GM12878 (cell line): ENCODE data around the gene PTPRD. TPM values are rescaled to one million over a fixed set of nuclear protein-coding genes. Genes with fewer than 3 reads are reported as not detected.

Experiments used
- ATAC-seq: fragments of 200-7000 bp; cut with Tn5 transposase; 3 replicates; pipeline ENCODE4 v1.9.1; 2020; ENCODE audit warnings: mild to moderate bottlenecking, moderate library complexity
- BruUV-seq: library from RNA; stranded (reverse); fragments of 400-500 nt; replicated peaks from 2 replicates; lab custom pipeline; 2021; lab: Mats Ljungman, UMichigan
- CTCF ChIA-PET: fragments of 300-600 bp; sonication (Branson Sonifier 250); formaldehyde crosslinking; extraction: SDS; loops from one replicate; lab custom pipeline; 2021; ENCODE audit warnings: inconsistent platforms; lab: Yijun Ruan, JAX
- POLR2A ChIA-PET: fragments of 350-600 bp; formaldehyde crosslinking; extraction: SDS; loops from one replicate; lab custom pipeline; 2021; ENCODE audit warnings: inconsistent platforms; lab: Charles Lee
- RAD21 ChIA-PET: fragments of 300-600 bp; sonication (Branson Sonifier 250); formaldehyde crosslinking; loops from one replicate; lab custom pipeline; 2023; ENCODE audit warnings: antibody characterized with exemption; ENCODE audit not compliant: unreplicated experiment; lab: Charles Lee
- SMC1A ChIA-PET: fragments of 300-600 bp; sonication (Branson Sonifier 250); formaldehyde crosslinking; loops from one replicate; lab custom pipeline; 2023; ENCODE audit not compliant: unreplicated experiment, uncharacterized antibody; lab: Charles Lee
- DNase-seq: peaks from one replicate; pipeline ENCODE4 v3.0.0-alpha.2; 2011; ENCODE audit warnings: low read depth, low spot score
- FAIRE-seq: peaks from 3 replicates; lab custom pipeline; 2011; peaks lifted over from hg19 to GRCh38; lab: Jason Lieb, UNC
- H2AFZ ChIP-seq: 2 replicates; pipeline ENCODE4 v1.6.0; 2011; ENCODE audit warnings: low read depth, low read length, control low read depth; ENCODE audit not compliant: control insufficient read depth
- H3K27ac ChIP-seq: 2 replicates; pipeline ENCODE4 v1.5.1; 2011; ENCODE audit warnings: control low read depth; ENCODE audit not compliant: control insufficient read depth, insufficient read depth
- H3K27me3 ChIP-seq, 2 experiments: replicated peaks in 1 of 2; 2 replicates each; pipeline versions ENCODE4 v1.6.0 to v1.6.1; 2011; ENCODE audit warnings: low read length in 1 of 2; ENCODE audit not compliant: control insufficient read depth in 2 of 2, insufficient read depth in 2 of 2
- H3K36me3 ChIP-seq, 2 experiments: 2 replicates each; pipeline ENCODE4 v1.5.1; 2011; ENCODE audit warnings: low read length in 1 of 2; ENCODE audit not compliant: control insufficient read depth in 2 of 2, insufficient read depth in 2 of 2
- H3K4me1 ChIP-seq: 2 replicates; pipeline ENCODE4 v1.6.1; 2011; ENCODE audit warnings: mild to moderate bottlenecking, low read length, moderate library complexity, mixed read lengths; ENCODE audit not compliant: control insufficient read depth, insufficient read depth
- H3K4me2 ChIP-seq: 2 replicates; pipeline ENCODE4 v1.6.0; 2011; ENCODE audit warnings: control low read depth; ENCODE audit not compliant: control insufficient read depth, insufficient read depth
- H3K4me3 ChIP-seq: fragments of 200-600 bp; sonication (generic); 2 replicates; pipeline ENCODE4 v1.5.1; 2016
- H3K79me2 ChIP-seq: 2 replicates; pipeline ENCODE4 v1.6.0; 2011; ENCODE audit warnings: low read length; ENCODE audit not compliant: control insufficient read depth, insufficient read depth
- H3K9ac ChIP-seq: 2 replicates; pipeline ENCODE4 v1.8.0; 2011; ENCODE audit warnings: low read length, control low read depth, mixed read lengths; ENCODE audit not compliant: control insufficient read depth, insufficient read depth
- H3K9me3 ChIP-seq: replicated peaks from 3 replicates; pipeline ENCODE4 v1.5.1; 2011; ENCODE audit warnings: mild to moderate bottlenecking, low read length; ENCODE audit not compliant: control insufficient read depth, insufficient read depth
- H4K20me1 ChIP-seq: 2 replicates; pipeline ENCODE4 v1.6.0; 2011; ENCODE audit not compliant: control insufficient read depth, insufficient read depth
- CHD2 ChIP-seq: IDR thresholded peaks from 2 replicates; pipeline ENCODE4 v1.6.1; 2011; ENCODE audit warnings: low read depth, low read length, improper control_type of control experiment, borderline replicate concordance
- EZH2 ChIP-seq: IDR thresholded peaks from 2 replicates; pipeline ENCODE4 v1.6.1; 2012; ENCODE audit warnings: low read depth, mild to moderate bottlenecking, control low read depth, inconsistent platforms, low read length, borderline replicate concordance; ENCODE audit not compliant: control insufficient read depth
- FOXM1 ChIP-seq: IDR thresholded peaks from 2 replicates; pipeline ENCODE4 v1.6.1; 2012; ENCODE audit warnings: low read depth, mild to moderate bottlenecking, inconsistent platforms, low read length, moderate library complexity
- KDM1A ChIP-seq: fragments of 200-600 bp; sonication (generic); IDR thresholded peaks from 2 replicates; pipeline ENCODE4 v1.6.1; 2016; ENCODE audit warnings: borderline replicate concordance
- NFYA ChIP-seq: IDR thresholded peaks from 2 replicates; pipeline ENCODE4 v1.6.1; 2011; ENCODE audit warnings: low read depth, mild to moderate bottlenecking, low read length, improper control_type of control experiment, borderline replicate concordance
- in situ Hi-C: fragments of 300-500 bp; cut with MboI; formaldehyde crosslinking; loops from 9 replicates; pipeline ENCODE4 v1.14.3; 2018; ENCODE audit warnings: mixed read lengths
- intact Hi-C: fragments of 100-400 bp; cut with micrococcal nuclease; formaldehyde crosslinking; loops from one replicate; pipeline ENCODE4 v1.14.2; 2022; ENCODE audit not compliant: unreplicated experiment
- polyA plus RNA-seq, 11 experiments: library from polyadenylated mRNA; depleted of rRNA in 4 of 11; unstranded in 6 of 11; stranded (reverse) in 5 of 11; fragments of >200 nt; fragmentation: Nextera tagmentation in 4 of 11; fragmentation: Illumina TruSeq in 1 of 11; extraction: Ambion mirVana in 4 of 11; extraction: Trizol in 1 of 11; gene quantifications; 1 replicate in 1 of 11; 2 replicates in 10 of 11; pipeline versions ENCODE4 v1.2.1 to v1.2.3, GENCODE V29; 2011 to 2016; ENCODE audit warnings: inconsistent platforms in 2 of 11, missing spikeins in 2 of 11, low read depth in 1 of 11
- total RNA-seq, 4 experiments: library from RNA; depleted of rRNA in 3 of 4; stranded (reverse); fragments of >200 nt in 3 of 4; fragmentation: Illumina TruSeq in 1 of 4; extraction: Trizol in 1 of 4; gene quantifications; 2 replicates each; pipeline versions ENCODE4 v1.2.1 to v1.2.3, GENCODE V29; 2013 to 2021
- TF ChIP-seq, protein P1 (sequence below): IDR thresholded peaks from 2 replicates; pipeline ENCODE4 v1.6.1; 2012; ENCODE audit warnings: low read depth, low read length, improper control_type of control experiment

PTPRD gene
- total and polyA plus RNA-seq, 10 of the 15 experiments (the other 5 are each of a cell fraction or from before 2014, with no cell fraction given), result under 0.01 to 0.05 (median 0.01) TPM; not detected in 7

DNA sequence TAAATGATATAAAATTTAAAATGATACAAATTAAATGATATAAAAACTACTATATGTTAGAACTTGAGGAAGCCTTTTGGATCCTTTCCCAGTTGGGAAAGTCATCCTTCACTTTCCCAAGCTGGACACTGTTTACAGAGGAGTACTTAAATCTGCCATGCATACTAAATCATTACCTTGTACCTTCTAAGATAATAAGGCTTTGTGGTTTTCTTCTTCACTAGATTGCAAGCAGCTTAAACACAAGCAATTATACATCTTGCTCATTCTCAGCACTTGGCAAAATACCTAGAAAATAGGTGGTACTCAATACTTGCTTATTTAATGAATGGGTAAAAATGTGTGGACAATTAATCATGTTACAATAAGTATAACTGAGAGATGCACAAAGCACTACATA is 666.8 kb downstream of the PTPRD start:
- SMC1A ChIA-PET, result interaction anchor here (0.7 to 1.1 kb wide), 2 partner anchors 23 to 338 kb away, joined by 3 to 4 read pairs; no protein-coding TSS in a partner anchor
- no peaks in the 10 kb centered on the region for H4K20me1 ChIP-seq
- H2AFZ ChIP-seq, result no peak overlapping the region
- H3K27me3 ChIP-seq, result no peaks in the 10 kb centered on the region
- RAD21 ChIA-PET, result no interaction called here
- FAIRE-seq (no peak), ATAC-seq (no peak), DNase-seq (no peak)
- H3K27ac ChIP-seq, result no peak overlapping the region
- intact Hi-C loops, result no loop called here
- H3K36me3 ChIP-seq, result no peaks in the 10 kb centered on the region
- no TSS peak for BruUV-seq
- in situ Hi-C loops, result loop anchor here (10.0 kb wide), 1 partner anchor 341 kb away; no protein-coding TSS in a partner anchor
- TF ChIP-seq, protein P1, sequence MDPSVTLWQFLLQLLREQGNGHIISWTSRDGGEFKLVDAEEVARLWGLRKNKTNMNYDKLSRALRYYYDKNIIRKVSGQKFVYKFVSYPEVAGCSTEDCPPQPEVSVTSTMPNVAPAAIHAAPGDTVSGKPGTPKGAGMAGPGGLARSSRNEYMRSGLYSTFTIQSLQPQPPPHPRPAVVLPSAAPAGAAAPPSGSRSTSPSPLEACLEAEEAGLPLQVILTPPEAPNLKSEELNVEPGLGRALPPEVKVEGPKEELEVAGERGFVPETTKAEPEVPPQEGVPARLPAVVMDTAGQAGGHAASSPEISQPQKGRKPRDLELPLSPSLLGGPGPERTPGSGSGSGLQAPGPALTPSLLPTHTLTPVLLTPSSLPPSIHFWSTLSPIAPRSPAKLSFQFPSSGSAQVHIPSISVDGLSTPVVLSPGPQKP, result no peak
- TF ChIP-seq NFYA (no peak), CHD2 (no peak), EZH2 (no peak), KDM1A (no peak), FOXM1 (no peak)
- POLR2A ChIA-PET, result no interaction called here
- H3K9ac ChIP-seq, result no peak overlapping the region
- H3K79me2 ChIP-seq, result no peaks in the 10 kb centered on the region
- no peak overlapping the region for H3K4me2 ChIP-seq
- H3K4me3 ChIP-seq, result no peak overlapping the region
- no peaks in the 10 kb centered on the region for H3K4me1 ChIP-seq
- CTCF ChIA-PET, result no interaction called here
- H3K9me3 ChIP-seq, result no peaks in the 10 kb centered on the region
